ENCODE data around the gene TWIST2.

- TF ChIP-seq CTCF (IDR thresholded peaks at IDR 0.05) (no peak), POLR2A (IDR thresholded peaks at IDR 0.05) (no peak)
Measured at GRCh38 chr2:238887616-238888015, 39.7 kb downstream of the TWIST2 start.
